Kidney (tissue), 22 donors: ENCODE data around the gene RSPH4A. TPM values are rescaled to one million over a fixed set of nuclear protein-coding genes. Genes with fewer than 3 reads are reported as not detected.

Experiments
- DNase-seq, 5 donors: peaks; one replicate each; pipeline ENCODE4 v3.0.0-alpha.2; 2013 to 2020
- FAIRE-seq: peaks from 2 replicates; lab custom pipeline; 2012; peaks lifted over from hg19 to GRCh38; lab: Jason Lieb, UNC
- H3K27ac ChIP-seq, 2 donors: one replicate each; pipeline ENCODE4 v1.7.0; 2013; ENCODE audit warnings: low read depth in 2 of 2, low read length in 2 of 2, inconsistent platforms in 1 of 2
- H3K27me3 ChIP-seq: one replicate; pipeline ENCODE4 v1.7.1; 2013; ENCODE audit warnings: low read length, inconsistent platforms; ENCODE audit not compliant: control insufficient read depth, insufficient read depth
- H3K36me3 ChIP-seq, 3 donors: one replicate each; pipeline versions ENCODE4 v1.7.0 to v1.7.1; 2013; ENCODE audit warnings: low read length in 3 of 3, control low read depth in 1 of 3, inconsistent platforms in 1 of 3; ENCODE audit not compliant: insufficient read depth in 3 of 3, control insufficient read depth in 2 of 3
- H3K4me1 ChIP-seq, 3 donors: one replicate each; pipeline versions ENCODE4 v1.7.0 to v1.7.1; 2013; ENCODE audit warnings: low read length in 3 of 3, inconsistent platforms in 1 of 3, low read depth in 1 of 3; ENCODE audit not compliant: control insufficient read depth in 2 of 3, insufficient read depth in 2 of 3
- H3K4me3 ChIP-seq, 3 donors: one replicate each; pipeline versions ENCODE4 v1.7.0 to v1.8.1; 2013; ENCODE audit warnings: low read length in 3 of 3, control low read depth in 1 of 3, inconsistent platforms in 1 of 3
- H3K9ac ChIP-seq, 3 donors: one replicate each; pipeline versions ENCODE4 v1.7.0 to v1.7.1; 2013; ENCODE audit warnings: low read length in 3 of 3, control low read depth in 1 of 3, inconsistent platforms in 1 of 3
- H3K9me3 ChIP-seq, 3 donors: one replicate each; pipeline versions ENCODE4 v1.7.0 to v1.7.1; 2013; ENCODE audit warnings: low read length in 3 of 3, control low read depth in 1 of 3, inconsistent platforms in 1 of 3; ENCODE audit not compliant: control insufficient read depth in 2 of 3, insufficient read depth in 1 of 3
- intact Hi-C: fragments of 100-400 bp; cut with DNase I; formaldehyde crosslinking; loops from one replicate; pipeline ENCODE4 v1.11.1; 2022
- long read RNA-seq, 10 donors: library from polyadenylated mRNA in 1 of 10; unstranded in 1 of 10; transcript quantifications; one replicate each; pipeline ENCODE4 v2.0.0 and lab custom pipeline, GENCODE V29; 2021 to 2026
- polyA plus RNA-seq: library from polyadenylated mRNA; stranded (reverse); fragments of 350-450 nt; fragmentation: Illumina TruSeq; extraction: RNeasy Lipid Tissue Mini Kit (QIAGEN cat#74804); gene quantifications from one replicate; pipeline ENCODE4 v1.2.3, GENCODE V29; 2014; ENCODE audit warnings: low read depth, low replicate concordance; ENCODE audit not compliant: insufficient read depth
- total RNA-seq: library from RNA; stranded (reverse); fragmentation: NEBNext Ultra II Directional; extraction: Animal tissue kit (Norgen Biotek cat#: 25700); gene quantifications from one replicate; pipeline ENCODE4 v1.2.1, GENCODE V29; 2021
- TF ChIP-seq, protein P1 (sequence below): IDR thresholded peaks from 3 replicates; pipeline ENCODE4 v1.5.1; 2012; ENCODE audit warnings: mild to moderate bottlenecking, moderate library complexity, borderline replicate concordance; ENCODE audit not compliant: insufficient read depth; ENCODE audit errors: extremely low read depth
- donor health status: control.
- donor health status: control.
- donor health status: control.
- donor health status: control.
- donor health status: control.
- donor health status: DM: yes; HTN: yes; CAD: no.
- donor health status: Normal renal cell carcinoma (clear cell type).

Gene RSPH4A
- 1.8 TPM for total RNA-seq
- polyA plus RNA-seq, result 0.62 TPM
- long read RNA-seq, donor 1, result 0 reads
- long read RNA-seq, donor 2, result 0 reads
- long read RNA-seq, donor 3, result 0 reads
- long read RNA-seq, donor 4, result 0 reads
- long read RNA-seq, donor 5, result 0 reads
- long read RNA-seq, donor 6, result 0 reads
- long read RNA-seq, donor 7, partial matches to known transcripts, result 0 of 1 reads
- long read RNA-seq, donor 7, other reads (novel, unspliced or antisense), result 0 of 1 reads
- long read RNA-seq, donor 8, partial matches to known transcripts, result 0 of 1 reads
- long read RNA-seq, donor 8, other reads (novel, unspliced or antisense), result 0 of 1 reads
- long read RNA-seq, donor 9, result 0 reads
- long read RNA-seq, donor 10, partial matches to known transcripts, result 0 of 1 reads
- long read RNA-seq, donor 10, other reads (novel, unspliced or antisense), result 0 of 1 reads

- Histone ChIP-seq H3K36me3 (no peaks in the 10 kb centered on the region), H3K4me3 (peak within 1 kb of the TSS; percentile 78 to 97 (median 90)), H3K9ac (peak within 1 kb of the TSS in 2 of 3 donors; percentile 69 to 85), H3K9me3 (no peaks in the 10 kb centered on the region), H3K4me1 (peaks cover 0 to 8% (median 0%) of the 10 kb centered on the region in 3 donors), H3K27ac (no peak within 1 kb of the TSS), H3K27me3 (no peaks in the 10 kb centered on the region)
- DNase-seq (peak; percentile 93 to 99 (median 97)), FAIRE-seq (peak; percentile 98)
- intact Hi-C loops, result no loop called here
- TF ChIP-seq, protein P1, sequence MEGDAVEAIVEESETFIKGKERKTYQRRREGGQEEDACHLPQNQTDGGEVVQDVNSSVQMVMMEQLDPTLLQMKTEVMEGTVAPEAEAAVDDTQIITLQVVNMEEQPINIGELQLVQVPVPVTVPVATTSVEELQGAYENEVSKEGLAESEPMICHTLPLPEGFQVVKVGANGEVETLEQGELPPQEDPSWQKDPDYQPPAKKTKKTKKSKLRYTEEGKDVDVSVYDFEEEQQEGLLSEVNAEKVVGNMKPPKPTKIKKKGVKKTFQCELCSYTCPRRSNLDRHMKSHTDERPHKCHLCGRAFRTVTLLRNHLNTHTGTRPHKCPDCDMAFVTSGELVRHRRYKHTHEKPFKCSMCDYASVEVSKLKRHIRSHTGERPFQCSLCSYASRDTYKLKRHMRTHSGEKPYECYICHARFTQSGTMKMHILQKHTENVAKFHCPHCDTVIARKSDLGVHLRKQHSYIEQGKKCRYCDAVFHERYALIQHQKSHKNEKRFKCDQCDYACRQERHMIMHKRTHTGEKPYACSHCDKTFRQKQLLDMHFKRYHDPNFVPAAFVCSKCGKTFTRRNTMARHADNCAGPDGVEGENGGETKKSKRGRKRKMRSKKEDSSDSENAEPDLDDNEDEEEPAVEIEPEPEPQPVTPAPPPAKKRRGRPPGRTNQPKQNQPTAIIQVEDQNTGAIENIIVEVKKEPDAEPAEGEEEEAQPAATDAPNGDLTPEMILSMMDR, result peak; percentile 11
Measured at GRCh38 chr6:116615937-116616736, at the start of gene RSPH4A. Gene RSPH4A (plus strand): TSS chr6:116616479. CDS start chr6:116616624, 145 bp downstream.

DNA sequence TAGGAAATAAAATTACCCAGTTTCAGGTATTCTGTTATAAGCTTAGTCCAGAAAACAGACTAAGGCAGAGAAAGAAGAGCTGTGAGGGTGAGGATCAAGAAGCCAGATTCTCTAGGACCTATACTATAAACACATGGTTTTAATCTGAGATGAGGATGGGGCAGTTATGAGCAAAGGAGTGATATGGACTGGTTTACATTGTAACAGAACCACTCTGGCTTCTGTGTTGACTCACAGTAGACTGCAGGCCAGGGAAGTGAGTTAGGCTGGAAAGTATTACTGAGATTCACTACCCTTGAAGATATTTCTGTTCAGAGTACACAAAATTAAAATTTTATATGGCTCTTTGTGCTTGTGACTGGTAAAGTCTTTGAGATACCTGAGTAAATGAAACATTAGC is 48.2 kb upstream of the RSPH4A start:
- FAIRE-seq (no peak), DNase-seq (no peak)
- TF ChIP-seq, protein P1, result no peak
- Histone ChIP-seq H3K9me3 (no peaks in the 10 kb centered on the region), H3K4me1 (peaks cover 3 to 17% (median 9%) of the 10 kb centered on the region in 3 donors), H3K4me3 (no peak overlapping the region), H3K9ac (no peak overlapping the region), H3K27ac (no peak overlapping the region), H3K27me3 (no peaks in the 10 kb centered on the region), H3K36me3 (no peaks in the 10 kb centered on the region)
- intact Hi-C loops, result loop anchor here (10.0 kb wide), 1 partner anchor 283 kb away; no protein-coding TSS in a partner anchor

GRCh38 chr6:116568821-116569755 is 47.2 kb upstream of the RSPH4A start:
- Histone ChIP-seq H3K9ac (no peak overlapping the region), H3K27me3 (no peaks in the 10 kb centered on the region), H3K36me3 (no peaks in the 10 kb centered on the region), H3K27ac (no peak overlapping the region), H3K4me1 (peaks cover 3 to 19% (median 9%) of the 10 kb centered on the region in 3 donors), H3K9me3 (no peaks in the 10 kb centered on the region), H3K4me3 (no peak overlapping the region)
- FAIRE-seq, result no peak
- TF ChIP-seq, protein P1, result no peak
- DNase-seq, result no peak
- intact Hi-C loops, result loop anchor here (10.0 kb wide), 1 partner anchor 284 kb away; no protein-coding TSS in a partner anchor
